CD4-positive, alpha-beta T cell treated with Interleukin-17A for 1 hour (primary cell): ENCODE results near the gene C11orf91.
"Not testable (repeated sequence)": the region's sequence is repeated elsewhere in the genome, so short reads cannot be mapped to it uniquely, and the experiment has no call there.

Source experiments
- DNase-seq: peaks from one replicate; pipeline ENCODE4 v3.0.0-alpha.2; 2020

Gene C11orf91

GRCh38 chr11:33721426-33721825 is 20.8 kb upstream of the C11orf91 start:
- DNase-seq = no peak

GRCh38 chr11:33719587-33719986 is 19.0 kb upstream of the C11orf91 start:
- no peak for DNase-seq

GRCh38 chr11:33718440-33718839 is 17.8 kb upstream of the C11orf91 start:
- DNase-seq = no peak

GRCh38 chr11:33716243-33716642 is 15.6 kb upstream of the C11orf91 start:
- peak; percentile 40 for DNase-seq

GRCh38 chr11:33713856-33714398 is 13.3 kb upstream of the C11orf91 start:
- no peak for DNase-seq

- DNase-seq = no peak
Measured at GRCh38 chr11:33713151-33713855, 12.7 kb upstream of the C11orf91 start.

GRCh38 chr11:33712436-33712835 is 11.8 kb upstream of the C11orf91 start:
- no peak for DNase-seq

- no peak for DNase-seq
Measured at GRCh38 chr11:33709466-33709865, 8.8 kb upstream of the C11orf91 start.

GRCh38 chr11:33708985-33709384 is 8.4 kb upstream of the C11orf91 start:
- DNase-seq = no peak

GRCh38 chr11:33707831-33708230 is 7.2 kb upstream of the C11orf91 start:
- not testable (repeated sequence) for DNase-seq

- no peak for DNase-seq
Measured at GRCh38 chr11:33706966-33707365, 6.3 kb upstream of the C11orf91 start.

GRCh38 chr11:33706546-33706945 is 5.9 kb upstream of the C11orf91 start:
- DNase-seq = no peak

- no peak for DNase-seq
Measured at GRCh38 chr11:33704240-33705002, 3.8 kb upstream of the C11orf91 start.

GRCh38 chr11:33703788-33704187 is 3.2 kb upstream of the C11orf91 start:
- DNase-seq = no peak

GRCh38 chr11:33703234-33703633 is 2.6 kb upstream of the C11orf91 start:
- DNase-seq = no peak

GRCh38 chr11:33701302-33702230 is 940 bp upstream of the C11orf91 start:
- no peak for DNase-seq

- no peak for DNase-seq
Measured at GRCh38 chr11:33700063-33700501, 544 bp downstream of the C11orf91 start.

- no peak for DNase-seq
Measured at GRCh38 chr11:33699515-33700062, 1.0 kb downstream of the C11orf91 start.

- no peak for DNase-seq
Measured at GRCh38 chr11:33698921-33699320, 1.7 kb downstream of the C11orf91 start.

GRCh38 chr11:33697997-33698396 is 2.6 kb downstream of the C11orf91 start:
- DNase-seq = no peak

GRCh38 chr11:33696931-33697638 is 3.5 kb downstream of the C11orf91 start:
- DNase-seq = no peak

- DNase-seq = no peak
Measured at GRCh38 chr11:33696411-33696810, 4.2 kb downstream of the C11orf91 start.
